Tibial artery (tissue), 4 donors: ENCODE data around the gene DPP3.

ENCODE experiments used
- DNase-seq, 2 donors: peaks; one replicate each; pipeline ENCODE4 v3.0.0-alpha.2; 2019
- H3K27ac ChIP-seq, 2 donors: fragments of 200-600 bp; sonication (generic) in 1 of 2; 1 replicate in 1 of 2; 2 replicates in 1 of 2; pipeline ENCODE4 v1.5.1; 2018 to 2019; ENCODE audit warnings: mild to moderate bottlenecking in 1 of 2
- H3K27me3 ChIP-seq, 2 donors: fragments of 200-600 bp; sonication (generic) in 1 of 2; one replicate each; pipeline versions ENCODE4 v1.5.1 to v1.6.0; 2016 to 2019
- H3K36me3 ChIP-seq, 3 donors: fragments of 200-600 bp; sonication (generic) in 2 of 3; one replicate each; pipeline ENCODE4 v1.5.1; 2016 to 2019; ENCODE audit warnings: mild to moderate bottlenecking in 2 of 3
- H3K4me1 ChIP-seq, 4 donors: fragments of 200-600 bp; sonication (generic) in 2 of 4; 1 replicate in 3 of 4; 2 replicates in 1 of 4; pipeline ENCODE4 v1.5.1; 2016 to 2019
- H3K4me3 ChIP-seq, 2 donors: fragments of 200-600 bp; sonication (generic) in 1 of 2; 1 replicate in 1 of 2; 2 replicates in 1 of 2; pipeline ENCODE4 v1.5.1; 2018 to 2019; ENCODE audit warnings: mild to moderate bottlenecking in 2 of 2
- H3K9me3 ChIP-seq, 3 donors: fragments of 200-600 bp; sonication (generic) in 1 of 3; one replicate each; pipeline ENCODE4 v1.5.1; 2016 to 2019
- CTCF ChIP-seq, 2 experiments: fragments of 200-600 bp in 1 of 2; fragments of 450-650 bp in 1 of 2; IDR thresholded peaks; one replicate each; pipeline ENCODE4 v1.5.1; 2017 to 2019; ENCODE audit warnings: antibody characterized with exemption in 2 of 2, mild to moderate bottlenecking in 1 of 2, moderate library complexity in 1 of 2
- intact Hi-C: fragments of 100-400 bp; cut with DNase I; formaldehyde crosslinking; loops from one replicate; pipeline ENCODE4 v1.15.0; 2023; ENCODE audit warnings: low total_unique reads

DPP3 gene

GRCh38 chr11:66471142-66471541 lies 9.1 kb upstream of the DPP3 start:
- intact Hi-C loops, result no loop called here
- no peaks in the 10 kb centered on the region for H3K9me3 ChIP-seq
- peaks cover 43 to 60% (median 49%) of the 10 kb centered on the region in 3 donors for H3K36me3 ChIP-seq
- no peak overlapping the region for H3K4me3 ChIP-seq
- H3K4me1 ChIP-seq, result peaks cover 0 to 13% (median 11%) of the 10 kb centered on the region in 4 donors
- no peaks in the 10 kb centered on the region for H3K27me3 ChIP-seq
- no peak for DNase-seq
- no peak for TF ChIP-seq CTCF (IDR thresholded peaks at IDR 0.05)
- H3K27ac ChIP-seq, result no peak overlapping the region

GRCh38 chr11:66472054-66472453 lies 8.2 kb upstream of the DPP3 start:
- Histone ChIP-seq H3K36me3 (peaks cover 43 to 68% (median 51%) of the 10 kb centered on the region in 3 donors), H3K4me1 (peaks cover 0 to 11% (median 10%) of the 10 kb centered on the region in 4 donors), H3K27me3 (no peaks in the 10 kb centered on the region), H3K27ac (no peak overlapping the region), H3K4me3 (no peak overlapping the region), H3K9me3 (no peaks in the 10 kb centered on the region)
- intact Hi-C loops, result no loop called here
- no peak for DNase-seq
- TF ChIP-seq CTCF (IDR thresholded peaks at IDR 0.05), result no peak

GRCh38 chr11:66473167-66473566 lies 7.1 kb upstream of the DPP3 start:
- H3K4me3 ChIP-seq, result no peak overlapping the region
- DNase-seq, result no peak
- H3K9me3 ChIP-seq, result no peaks in the 10 kb centered on the region
- peaks cover 43 to 72% (median 51%) of the 10 kb centered on the region in 3 donors for H3K36me3 ChIP-seq
- no peaks in the 10 kb centered on the region for H3K27me3 ChIP-seq
- TF ChIP-seq CTCF (IDR thresholded peaks at IDR 0.05), result no peak
- intact Hi-C loops, result no loop called here
- peaks cover 0 to 2% (median under 1%) of the 10 kb centered on the region in 4 donors for H3K4me1 ChIP-seq
- no peak overlapping the region for H3K27ac ChIP-seq

- Histone ChIP-seq H3K27ac (no peak overlapping the region), H3K4me3 (no peak overlapping the region), H3K36me3 (peaks cover 43 to 72% (median 51%) of the 10 kb centered on the region in 3 donors), H3K9me3 (no peaks in the 10 kb centered on the region), H3K4me1 (peaks cover 0 to 4% (median under 1%) of the 10 kb centered on the region in 4 donors), H3K27me3 (no peaks in the 10 kb centered on the region)
- TF ChIP-seq CTCF (IDR thresholded peaks at IDR 0.05), result no peak
- no peak for DNase-seq
- intact Hi-C loops, result no loop called here
Observed at GRCh38 chr11:66473608-66474515, 6.4 kb upstream of the DPP3 start.

GRCh38 chr11:66475349-66476172 lies 4.7 kb upstream of the DPP3 start:
- Histone ChIP-seq H3K27ac (no peak overlapping the region), H3K4me1 (peaks cover 0 to 15% (median 9%) of the 10 kb centered on the region in 4 donors), H3K9me3 (no peaks in the 10 kb centered on the region), H3K36me3 (peaks cover 43 to 67% (median 49%) of the 10 kb centered on the region in 3 donors), H3K4me3 (no peak overlapping the region), H3K27me3 (no peaks in the 10 kb centered on the region)
- TF ChIP-seq CTCF (IDR thresholded peaks at IDR 0.05), result no peak
- no peak for DNase-seq
- intact Hi-C loops, result no loop called here
